IPS-11a (cell line): ENCODE measurements around the gene TCEAL1.
A peak's percentile ranks its signal among the peaks of the same experiment; 100 is the strongest.
"Not testable (repeated sequence)": the region's sequence is repeated elsewhere in the genome, so short reads cannot be mapped to it uniquely, and the experiment has no call there.

Source experiments
- H3K4me3 ChIP-seq: one replicate; pipeline ENCODE4 v1.5.1; 2013; ENCODE audit warnings: low read depth, low read length, control low read depth

The TCEAL1 gene

DNA sequence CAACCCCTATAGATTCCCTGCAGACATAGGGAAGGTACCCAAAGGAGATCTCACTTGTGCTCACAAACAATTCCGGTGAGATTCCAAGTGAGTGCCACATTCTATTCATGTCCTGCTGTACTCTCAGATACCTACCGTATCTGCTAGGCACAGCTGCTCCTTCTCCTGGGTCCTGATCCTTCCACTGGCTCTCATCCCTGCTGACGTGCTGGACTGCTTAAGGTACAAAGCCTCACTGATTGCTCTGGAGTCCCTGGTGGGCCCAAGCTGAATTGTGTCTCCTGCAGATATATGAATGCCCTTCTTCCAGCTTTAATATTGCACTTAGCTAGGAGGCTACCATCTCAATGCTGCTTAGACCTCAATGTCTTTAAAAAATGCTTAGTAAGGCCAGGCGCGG lies 2.4 kb downstream of the TCEAL1 start:
- H3K4me3 ChIP-seq: no peak overlapping the region

DNA sequence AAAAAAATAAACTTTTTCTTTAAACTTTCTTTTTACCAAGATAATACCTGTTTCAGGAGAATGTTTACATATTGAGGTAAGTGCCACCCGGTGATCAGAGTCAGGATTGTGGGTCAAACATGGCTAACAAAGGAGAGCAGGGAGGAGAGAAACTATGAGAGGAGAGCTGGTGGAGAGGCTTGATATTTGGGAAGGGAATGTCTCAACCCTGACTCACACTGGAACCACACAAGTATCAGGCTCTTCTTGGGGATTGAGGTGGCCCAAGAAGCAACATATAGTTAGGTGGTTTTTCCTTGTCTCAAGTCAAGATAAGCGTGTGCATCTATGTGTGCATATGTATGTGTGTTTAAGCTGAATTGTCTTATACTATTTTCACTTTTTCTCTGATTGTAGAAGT lies 6.7 kb downstream of the TCEAL1 start:
- no peak overlapping the region for H3K4me3 ChIP-seq

- no peak overlapping the region for H3K4me3 ChIP-seq
These were observed 9.0 kb downstream of the TCEAL1 start for GRCh38 chrX:103637604-103638338.

DNA sequence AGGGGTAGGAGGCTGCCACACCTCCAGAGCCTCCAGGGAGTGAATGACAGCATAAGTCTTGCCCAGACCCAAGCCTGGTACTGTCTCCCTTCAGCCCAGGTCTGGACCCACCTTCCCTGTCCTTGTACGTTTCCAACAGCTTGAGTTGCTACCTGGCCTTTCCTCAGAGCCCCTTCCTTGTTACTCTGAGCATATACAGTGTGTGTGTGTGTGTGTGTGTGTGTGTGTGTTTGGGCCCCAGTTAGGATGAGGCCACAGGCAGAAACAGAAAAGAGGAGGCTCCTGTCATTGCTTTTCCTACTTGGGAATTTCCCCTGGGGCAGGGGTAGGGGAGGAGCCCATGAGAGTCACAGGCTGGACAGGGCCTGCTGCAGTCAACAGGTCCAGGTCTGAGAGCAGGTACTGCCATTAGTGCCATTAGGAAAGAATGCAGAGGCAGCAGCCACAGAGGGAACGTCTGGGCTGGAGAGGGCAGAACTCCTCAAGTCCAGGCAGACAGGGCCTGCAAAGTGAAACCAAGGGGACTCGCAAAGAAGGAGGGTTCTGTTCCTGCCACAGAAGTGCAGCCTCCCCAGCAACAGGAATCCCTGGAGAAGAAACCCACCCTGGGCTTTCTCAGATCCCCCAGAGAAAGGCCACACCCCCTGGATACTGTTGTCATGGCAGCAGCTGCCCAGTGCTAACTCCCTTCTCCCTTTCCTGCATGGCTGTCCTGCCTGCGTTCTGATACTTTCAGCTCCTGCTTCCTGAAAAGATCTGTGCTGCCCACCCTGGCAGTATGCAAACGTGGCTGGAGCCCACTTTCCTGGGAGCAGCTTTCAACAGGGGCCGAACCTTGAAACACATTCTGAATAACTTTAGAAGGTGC lies 9.9 kb downstream of the TCEAL1 start:
- H3K4me3 ChIP-seq: not testable (repeated sequence)

DNA sequence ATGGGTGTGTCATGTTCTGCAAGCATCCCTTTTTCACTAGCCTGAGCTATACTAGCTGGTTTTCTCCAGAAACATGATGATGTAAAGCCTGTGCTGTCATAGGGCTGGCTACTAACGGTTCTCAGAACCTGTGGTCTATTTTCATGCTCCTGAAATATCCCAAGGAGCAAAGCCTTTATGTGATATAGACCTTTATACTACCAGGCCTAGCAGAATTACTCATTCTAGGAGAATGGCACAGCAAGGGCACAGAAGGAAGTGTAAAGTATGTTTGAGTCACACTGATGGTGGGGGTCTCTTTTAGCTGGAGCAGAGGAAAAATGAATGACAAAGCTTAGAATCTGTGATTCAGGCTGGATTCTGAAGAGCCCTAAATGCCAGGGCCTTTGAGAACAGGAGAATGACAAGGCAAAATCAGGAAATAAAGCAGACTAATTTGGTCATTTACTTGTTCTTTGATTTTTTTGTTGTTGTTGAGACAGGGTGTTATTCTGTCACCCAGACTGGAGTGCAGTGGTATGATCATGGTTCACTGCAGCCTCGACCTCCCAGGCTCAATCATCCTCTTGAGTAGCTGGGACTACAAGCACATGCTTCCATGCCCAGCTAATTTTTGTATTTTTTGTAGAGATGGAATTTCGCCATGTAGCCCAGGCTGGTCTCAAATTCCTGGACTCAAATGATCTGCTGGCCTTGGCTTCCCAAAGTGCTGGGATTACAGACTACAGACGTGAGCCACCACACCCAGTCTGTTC lies 11.8 kb downstream of the TCEAL1 start:
- no peak overlapping the region for H3K4me3 ChIP-seq

DNA sequence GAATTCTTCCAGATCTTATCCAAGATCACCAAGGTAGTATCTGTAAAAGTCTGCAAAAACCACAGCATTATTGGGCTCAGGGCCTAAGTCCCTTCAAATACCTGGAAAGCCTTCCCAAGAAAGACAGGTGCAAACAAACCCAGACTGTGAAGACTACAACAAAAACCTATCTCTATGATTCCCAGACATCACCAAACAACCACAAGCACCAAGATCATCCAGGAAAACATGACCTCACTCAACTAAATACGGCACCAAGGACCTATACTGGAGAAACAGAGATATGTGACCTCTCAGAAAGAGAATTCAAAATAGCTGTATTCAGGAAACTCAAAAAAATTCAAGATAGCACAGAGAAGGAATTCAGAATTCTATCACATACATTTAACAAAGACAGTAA lies 15.3 kb downstream of the TCEAL1 start:
- H3K4me3 ChIP-seq: no peak overlapping the region

DNA sequence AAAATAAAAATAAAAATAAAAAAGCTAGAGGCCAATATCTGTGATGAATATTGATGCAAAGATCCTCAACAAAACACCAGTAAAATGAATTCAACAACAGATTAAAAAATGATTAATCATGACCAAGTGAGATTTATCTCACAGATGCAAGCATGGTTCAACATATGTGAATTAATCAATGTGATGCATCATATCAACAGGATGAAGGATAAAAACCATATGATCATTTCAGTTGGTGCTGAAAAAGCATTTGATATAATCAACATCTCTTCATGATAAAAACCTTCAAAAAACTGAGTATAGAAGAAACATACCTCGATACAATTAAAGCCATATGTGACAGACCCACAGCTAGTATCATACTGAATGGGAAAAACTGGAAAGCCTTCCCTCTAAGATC lies 18.9 kb downstream of the TCEAL1 start:
- no peak overlapping the region for H3K4me3 ChIP-seq

DNA sequence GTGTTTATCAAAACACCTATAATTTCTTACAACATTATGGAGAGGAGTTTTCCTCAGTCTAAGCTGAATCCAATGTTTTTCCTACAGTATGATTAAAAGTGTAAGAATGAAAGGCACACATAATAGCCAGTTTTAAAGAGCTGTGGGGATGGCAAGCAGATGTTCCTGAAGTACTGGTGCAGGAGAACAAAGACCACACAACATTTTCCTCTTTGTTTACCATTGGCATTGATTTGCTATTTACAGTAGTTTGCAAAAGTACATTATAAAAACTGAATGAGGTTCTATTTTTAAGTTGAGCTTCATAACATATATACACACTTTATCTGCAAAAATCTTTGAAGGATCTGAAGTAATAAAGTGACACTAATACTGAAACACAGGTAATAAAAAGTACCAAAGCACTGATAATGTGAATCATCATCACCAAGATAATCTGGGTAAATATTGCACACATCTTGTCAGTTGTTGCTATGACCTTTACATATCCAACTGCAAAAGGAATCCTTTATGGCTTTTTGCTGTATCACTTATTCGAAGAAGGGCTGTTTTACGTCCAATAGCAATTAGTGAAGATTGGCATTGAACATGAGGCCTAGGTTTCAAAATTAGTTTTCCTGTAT lies 22.5 kb downstream of the TCEAL1 start:
- H3K4me3 ChIP-seq: no peak overlapping the region

DNA sequence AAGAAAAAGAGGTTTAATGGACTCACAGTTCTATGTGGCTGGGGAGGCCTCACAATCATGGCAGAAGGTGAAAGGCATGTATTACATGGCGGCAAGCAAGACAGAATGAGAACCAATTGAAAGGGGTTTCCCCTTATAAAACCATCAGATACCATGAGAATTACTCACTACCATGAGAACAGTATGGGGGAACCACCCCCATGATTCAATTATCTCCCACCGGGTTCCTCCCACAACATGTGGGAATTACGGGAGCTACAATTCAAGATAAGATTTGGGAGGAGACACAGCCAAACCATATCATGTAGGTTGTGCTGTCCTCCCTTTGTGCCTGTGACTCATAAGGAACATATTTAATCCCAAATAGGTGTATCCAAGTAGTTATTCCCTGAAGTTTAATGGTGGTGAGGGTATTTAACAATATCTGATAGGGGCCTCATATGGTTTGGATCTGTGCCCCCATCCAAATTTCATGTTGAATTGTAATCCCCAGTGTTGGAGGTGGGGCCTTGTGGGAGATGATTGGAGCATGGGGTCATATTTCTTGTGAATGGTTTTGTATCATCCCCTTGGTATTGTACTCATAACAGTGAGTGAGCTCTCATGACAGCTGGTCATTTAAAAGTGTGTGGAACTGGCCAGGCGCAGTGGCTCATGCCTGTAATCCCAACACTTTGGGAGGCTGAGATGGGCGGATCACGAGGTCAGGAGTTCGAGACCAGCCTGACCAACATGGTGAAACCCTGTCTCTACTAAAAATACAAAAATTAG lies 26.6 kb downstream of the TCEAL1 start:
- not testable (repeated sequence) for H3K4me3 ChIP-seq

DNA sequence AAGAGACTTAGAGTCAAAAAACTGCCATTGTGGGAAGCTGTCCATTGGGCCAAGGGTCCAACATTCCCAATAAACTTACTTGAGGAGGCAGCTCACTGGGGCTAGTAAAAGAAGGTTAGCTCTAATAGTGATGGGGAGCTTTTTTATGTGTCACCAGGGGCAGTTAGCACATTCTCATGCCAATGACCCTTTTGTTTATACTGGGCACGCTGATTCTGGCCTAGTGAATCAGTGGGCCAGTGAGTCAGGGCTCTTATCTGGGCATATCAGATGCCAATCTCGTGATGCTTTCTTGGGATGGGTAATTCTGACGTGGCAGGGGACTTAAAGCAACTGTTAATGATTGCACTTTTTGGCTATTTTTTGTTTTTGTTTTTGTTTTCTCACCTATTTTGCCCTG lies 27.8 kb downstream of the TCEAL1 start:
- no peak overlapping the region for H3K4me3 ChIP-seq

- not testable (repeated sequence) for H3K4me3 ChIP-seq
These were observed 28.3 kb downstream of the TCEAL1 start for GRCh38 chrX:103657066-103657465.

DNA sequence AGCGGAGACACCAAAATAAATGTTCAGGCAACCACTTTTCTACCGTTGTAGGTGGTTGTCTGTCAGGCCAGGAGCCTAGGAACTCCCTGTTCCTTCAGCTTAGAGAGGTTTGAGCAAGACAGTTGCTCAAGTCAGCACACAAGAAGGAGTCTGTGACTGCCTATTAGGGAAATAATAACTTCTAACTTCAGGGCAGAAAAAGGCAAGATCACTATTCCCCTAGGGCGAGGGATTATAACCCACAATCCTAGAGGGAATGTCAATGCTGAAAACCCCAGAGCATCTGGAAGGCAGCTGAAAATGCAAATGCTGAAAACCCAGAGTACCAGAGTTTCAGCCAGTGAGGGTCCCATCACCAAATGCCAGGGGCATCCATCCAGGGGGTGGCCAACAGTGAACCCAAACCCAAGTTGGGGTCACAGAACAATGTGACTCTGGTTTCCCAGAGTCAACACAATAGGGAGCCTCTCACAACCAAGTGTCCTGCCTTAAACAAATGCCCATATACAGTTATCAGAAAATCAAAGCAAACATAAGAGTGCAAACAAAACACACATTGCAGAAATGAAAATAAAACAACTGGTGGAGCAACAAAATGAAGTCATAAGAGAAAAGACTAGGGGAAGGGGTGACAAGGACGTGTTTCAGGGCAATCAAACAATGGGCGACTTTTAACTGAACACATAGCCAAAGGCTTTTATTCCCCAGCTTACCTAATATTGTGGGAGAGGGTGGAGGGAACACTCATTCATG lies 30.1 kb downstream of the TCEAL1 start:
- no peak overlapping the region for H3K4me3 ChIP-seq

GRCh38 chrX:103659460-103659859 lies 30.7 kb downstream of the TCEAL1 start:
- not testable (repeated sequence) for H3K4me3 ChIP-seq

DNA sequence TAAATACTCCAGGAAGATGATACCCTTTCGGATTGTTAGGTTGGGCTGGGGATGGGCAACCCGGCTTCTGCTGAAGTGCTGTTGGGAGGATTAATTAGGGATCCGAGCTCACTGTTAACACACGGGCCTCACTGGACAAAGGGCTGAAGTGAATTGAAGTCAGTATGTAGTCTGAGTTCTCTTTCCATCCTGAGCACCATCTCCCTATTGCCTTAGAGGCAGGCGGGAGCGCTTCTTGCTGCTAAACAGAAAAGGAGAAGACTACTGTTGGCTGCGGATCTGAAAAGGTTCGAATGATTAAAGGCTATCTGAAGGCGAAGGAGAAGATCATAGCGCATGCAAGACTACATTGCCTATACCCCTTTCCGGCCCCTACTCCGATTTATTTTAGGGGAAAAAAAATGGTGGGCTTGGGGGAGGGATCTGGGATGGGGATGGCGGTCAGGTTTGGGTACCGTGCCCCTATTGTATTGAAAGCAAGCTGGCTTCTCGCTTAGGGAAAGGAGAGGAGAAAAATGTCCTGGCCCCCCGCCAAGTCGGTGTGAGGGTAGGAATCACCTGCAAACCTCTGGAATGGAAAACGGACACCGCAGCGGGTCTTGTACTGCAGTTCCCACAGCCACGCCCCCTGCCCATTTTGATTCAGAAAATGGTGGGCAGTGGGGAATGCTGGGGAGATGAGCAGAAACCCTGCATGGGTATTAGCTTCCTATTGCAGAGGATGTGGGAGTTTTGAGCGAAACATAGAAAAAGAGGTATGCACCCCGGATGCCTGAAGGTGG lies 35.4 kb downstream of the TCEAL1 start:
- peak overlapping the region; percentile 33 for H3K4me3 ChIP-seq

DNA sequence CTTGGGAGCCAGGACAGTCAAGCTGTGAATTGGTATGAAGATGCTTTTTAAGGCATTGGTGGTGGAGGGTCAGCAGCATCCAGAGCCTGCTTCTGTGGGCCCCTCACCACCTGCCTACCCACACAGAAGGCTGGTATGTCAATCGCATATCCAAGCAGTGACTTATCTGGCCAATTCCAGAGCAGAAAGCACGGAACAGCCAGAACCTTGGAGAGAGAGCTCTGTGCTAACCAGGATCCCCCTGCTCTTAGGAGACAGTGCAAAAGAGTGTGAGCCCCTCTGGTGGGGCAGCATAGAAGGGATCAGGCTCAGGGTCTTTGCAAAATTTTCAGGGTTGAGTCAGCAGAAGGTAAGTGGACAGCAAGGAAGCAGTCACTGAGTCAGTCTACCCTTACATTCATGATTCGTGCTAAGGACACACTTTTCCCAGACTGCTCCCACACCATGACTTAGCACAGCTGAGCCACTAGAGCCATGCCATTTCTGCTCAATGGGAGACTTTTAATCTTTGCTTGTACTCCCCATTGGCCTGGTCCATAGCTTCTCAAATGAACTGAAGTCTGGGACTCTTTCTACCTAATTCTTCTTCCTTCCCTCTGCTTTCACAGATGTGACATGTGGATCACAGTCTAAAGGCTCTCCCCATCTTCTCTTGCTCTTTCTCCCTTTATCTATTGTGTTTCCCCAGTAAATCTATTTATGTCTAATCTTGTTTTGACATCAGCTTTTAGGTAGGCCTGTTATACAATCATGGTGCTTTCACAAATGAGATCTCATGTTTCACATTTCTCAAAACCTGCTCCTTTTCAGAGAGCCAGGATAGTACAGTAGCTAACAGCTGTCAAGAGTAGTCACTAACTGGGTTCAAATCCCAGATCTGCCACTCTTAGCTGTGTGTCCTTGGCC lies 37.7 kb downstream of the TCEAL1 start:
- no peak overlapping the region for H3K4me3 ChIP-seq

- H3K4me3 ChIP-seq: no peak overlapping the region
These were observed 41.0 kb downstream of the TCEAL1 start for GRCh38 chrX:103669745-103670144.

DNA sequence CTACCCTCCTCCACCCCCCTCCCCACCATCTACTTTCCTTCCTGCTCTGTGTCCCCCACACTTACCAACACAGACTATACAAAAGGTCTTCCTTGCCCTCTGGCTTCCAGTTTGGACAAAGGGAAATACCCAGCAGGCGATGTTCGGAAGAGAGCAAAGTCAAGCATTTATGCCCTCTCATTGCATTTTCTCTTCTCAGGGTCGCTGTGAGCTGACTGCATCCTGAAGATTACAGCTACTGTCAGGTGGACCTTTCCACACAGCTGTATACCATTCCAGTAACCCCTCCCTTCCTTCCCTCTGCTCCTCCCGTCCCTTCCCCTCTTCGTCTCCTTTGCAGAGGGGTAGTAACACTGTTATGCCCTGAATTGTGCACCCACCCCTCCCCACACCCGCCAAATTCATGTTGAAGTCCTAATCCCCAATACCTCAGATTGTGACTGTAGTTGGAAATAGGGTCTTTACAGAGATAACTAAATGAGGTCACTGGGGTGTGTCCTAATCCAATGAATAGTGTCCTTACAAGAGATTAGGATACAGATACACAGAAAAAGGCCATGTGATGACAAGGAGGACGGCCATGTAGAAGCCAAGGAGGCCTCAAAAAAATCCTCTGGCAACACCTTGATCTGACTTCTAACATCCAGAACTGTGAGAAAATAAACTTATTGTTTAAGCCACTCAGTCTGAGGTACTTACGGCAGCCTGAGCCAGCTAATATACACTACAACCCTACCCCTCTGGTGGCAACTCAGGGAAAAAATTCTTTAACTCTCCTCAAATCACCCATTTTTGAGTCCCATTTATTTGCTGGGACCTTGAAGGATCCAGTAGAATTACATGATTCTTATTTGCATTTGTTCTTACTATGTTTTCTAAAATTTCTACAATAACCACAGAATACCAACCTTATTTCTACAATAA lies 46.0 kb downstream of the TCEAL1 start:
- no peak overlapping the region for H3K4me3 ChIP-seq
